ENCODE results near the gene RASA3.
"Not testable (repeated sequence)": the region's sequence is repeated elsewhere in the genome, so short reads cannot be mapped to it uniquely, and the experiment has no call there.

Gene RASA3

DNA sequence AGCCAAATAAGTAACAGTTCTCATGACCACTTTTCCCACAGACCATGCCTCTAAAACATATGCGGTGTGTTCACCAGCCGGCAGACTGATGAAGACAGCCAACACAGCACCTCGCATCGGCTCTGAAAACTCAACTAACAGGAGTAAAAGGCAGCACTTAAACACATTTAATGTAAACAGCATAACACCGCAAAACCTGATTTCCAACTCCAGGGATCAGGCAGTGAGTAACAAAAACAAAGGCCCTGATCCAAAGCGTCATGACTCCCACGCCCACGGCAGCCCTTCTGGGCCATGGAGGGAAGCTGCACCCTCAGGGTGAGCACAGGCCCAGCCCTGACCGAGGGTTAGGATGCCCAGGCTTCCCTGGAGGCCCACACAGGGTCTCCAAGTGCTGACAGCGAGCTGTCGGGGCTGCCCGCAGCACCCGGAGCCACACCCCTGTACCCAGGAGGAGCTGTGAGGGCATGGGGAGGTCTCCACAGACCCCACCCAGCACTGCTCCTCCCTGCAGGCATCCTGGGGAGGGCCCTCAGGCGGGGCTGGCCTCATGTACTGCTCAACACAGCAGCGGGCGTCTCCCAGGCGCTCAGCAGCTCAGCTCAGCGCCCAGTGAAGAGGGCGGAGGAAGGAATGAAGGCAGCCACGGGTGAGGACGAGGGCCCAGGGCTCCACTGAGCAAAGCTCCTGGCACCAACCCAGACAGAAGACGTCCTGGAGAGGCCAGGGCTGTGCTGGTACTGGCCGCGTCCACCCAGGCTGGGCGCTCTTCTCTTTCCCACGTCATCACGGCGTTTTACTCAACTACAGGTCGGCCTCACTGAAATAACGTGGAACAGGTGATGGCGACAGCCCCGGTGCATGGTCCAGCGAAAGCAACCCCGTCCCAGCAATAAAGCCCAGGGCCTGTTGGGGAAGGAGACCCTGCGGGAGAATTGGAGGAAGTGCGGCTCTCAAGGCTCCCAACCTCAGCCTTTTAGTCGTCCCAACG lies 53.7 kb downstream of the RASA3 start:
- H3K9ac ChIP-seq (ENCODE audit: low read length): no peak overlapping the region
- H3K27me3 ChIP-seq (ENCODE audit: control insufficient read depth, insufficient read depth, low read length): no peaks in the 10 kb centered on the region

DNA sequence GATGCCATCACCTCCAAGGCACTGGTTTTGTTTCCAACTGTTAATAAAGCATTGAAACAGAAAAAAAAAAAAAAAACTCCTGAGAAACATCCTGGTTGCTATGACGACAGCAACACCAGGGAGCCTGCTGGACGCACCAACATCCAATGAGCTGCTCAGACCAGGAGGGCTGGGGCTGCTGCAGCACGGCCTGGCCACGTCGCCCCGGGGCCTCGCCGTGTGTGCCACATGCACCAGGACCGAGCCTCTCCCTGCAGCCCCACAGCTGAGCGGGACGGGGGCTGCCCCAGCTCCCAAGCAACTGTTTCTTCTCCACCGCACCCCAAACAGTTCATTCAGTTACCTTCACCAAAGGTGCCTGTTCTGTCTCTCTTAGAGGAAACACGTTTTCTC lies 54.5 kb downstream of the RASA3 start:
- Histone ChIP-seq H3K9me3 (ENCODE audit: control insufficient read depth, low read depth, low read length) (no peaks in the 10 kb centered on the region), H3K27ac (ENCODE audit: low read length) (no peak overlapping the region), H3K9ac (ENCODE audit: low read length) (no peak overlapping the region), H3K36me3 (ENCODE audit: control insufficient read depth, low read depth, low read length) (no peaks in the 10 kb centered on the region), H3K27me3 (ENCODE audit: control insufficient read depth, insufficient read depth, low read length) (no peaks in the 10 kb centered on the region), H3K4me1 (ENCODE audit: control insufficient read depth, low read depth, low read length) (peaks cover 6% of the 10 kb centered on the region), H3K4me3 (ENCODE audit: low read length) (no peak overlapping the region)

More for the DNA sequence above, 53.7 kb downstream of the RASA3 start:
- no peak overlapping the region for H3K27ac ChIP-seq (ENCODE audit: low read length)
- no peaks in the 10 kb centered on the region for H3K36me3 ChIP-seq (ENCODE audit: control insufficient read depth, low read depth, low read length)
- no peaks in the 10 kb centered on the region for H3K9me3 ChIP-seq (ENCODE audit: control insufficient read depth, low read depth, low read length)
- H3K4me1 ChIP-seq (ENCODE audit: control insufficient read depth, low read depth, low read length): peaks cover 6% of the 10 kb centered on the region
- no peak overlapping the region for H3K4me3 ChIP-seq (ENCODE audit: low read length)

DNA sequence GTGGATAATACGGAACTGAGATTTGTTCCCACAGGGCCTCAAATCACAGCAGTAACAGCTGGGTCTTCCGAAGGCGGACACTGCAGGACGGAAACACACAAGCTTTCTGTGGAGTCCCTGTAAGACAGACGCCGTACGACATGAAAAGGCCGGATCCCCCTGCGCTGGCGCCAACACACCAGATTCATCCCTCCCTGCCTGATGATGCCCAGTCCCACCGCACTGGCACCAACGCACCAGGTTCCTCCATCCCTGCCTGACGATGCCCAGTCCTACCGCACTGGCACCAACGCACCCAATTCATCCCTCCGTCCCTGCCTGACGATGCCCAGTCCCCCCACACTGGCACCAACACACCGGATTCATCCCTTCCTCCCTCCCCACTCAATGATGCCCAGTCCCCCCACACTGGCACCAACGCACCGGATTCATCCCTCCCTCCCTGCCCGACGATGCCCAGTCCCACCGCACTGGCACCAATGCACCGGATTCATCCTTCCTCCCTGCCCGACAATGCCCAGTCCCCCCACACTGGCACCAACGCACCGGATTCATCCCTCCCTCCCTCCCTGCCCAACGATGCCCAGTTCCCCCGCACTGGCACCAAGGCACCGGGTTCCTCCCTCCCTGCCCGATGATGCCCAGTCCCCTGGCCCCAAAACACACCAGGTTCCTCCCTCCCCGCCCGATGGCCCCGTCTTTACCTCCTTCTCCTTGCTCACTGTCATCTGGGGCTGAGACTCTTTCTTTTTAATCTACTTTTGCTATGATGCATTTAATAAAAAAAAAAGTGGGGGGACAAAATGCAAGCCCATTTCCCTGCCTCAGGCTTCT lies 55.1 kb downstream of the RASA3 start:
- Histone ChIP-seq H3K27me3 (ENCODE audit: control insufficient read depth, insufficient read depth, low read length) (no peaks in the 10 kb centered on the region), H3K4me1 (ENCODE audit: control insufficient read depth, low read depth, low read length) (peaks cover 6% of the 10 kb centered on the region), H3K36me3 (ENCODE audit: control insufficient read depth, low read depth, low read length) (no peaks in the 10 kb centered on the region), H3K4me3 (ENCODE audit: low read length) (no peak overlapping the region), H3K9ac (ENCODE audit: low read length) (no peak overlapping the region), H3K27ac (ENCODE audit: low read length) (no peak overlapping the region), H3K9me3 (ENCODE audit: control insufficient read depth, low read depth, low read length) (no peaks in the 10 kb centered on the region)

DNA sequence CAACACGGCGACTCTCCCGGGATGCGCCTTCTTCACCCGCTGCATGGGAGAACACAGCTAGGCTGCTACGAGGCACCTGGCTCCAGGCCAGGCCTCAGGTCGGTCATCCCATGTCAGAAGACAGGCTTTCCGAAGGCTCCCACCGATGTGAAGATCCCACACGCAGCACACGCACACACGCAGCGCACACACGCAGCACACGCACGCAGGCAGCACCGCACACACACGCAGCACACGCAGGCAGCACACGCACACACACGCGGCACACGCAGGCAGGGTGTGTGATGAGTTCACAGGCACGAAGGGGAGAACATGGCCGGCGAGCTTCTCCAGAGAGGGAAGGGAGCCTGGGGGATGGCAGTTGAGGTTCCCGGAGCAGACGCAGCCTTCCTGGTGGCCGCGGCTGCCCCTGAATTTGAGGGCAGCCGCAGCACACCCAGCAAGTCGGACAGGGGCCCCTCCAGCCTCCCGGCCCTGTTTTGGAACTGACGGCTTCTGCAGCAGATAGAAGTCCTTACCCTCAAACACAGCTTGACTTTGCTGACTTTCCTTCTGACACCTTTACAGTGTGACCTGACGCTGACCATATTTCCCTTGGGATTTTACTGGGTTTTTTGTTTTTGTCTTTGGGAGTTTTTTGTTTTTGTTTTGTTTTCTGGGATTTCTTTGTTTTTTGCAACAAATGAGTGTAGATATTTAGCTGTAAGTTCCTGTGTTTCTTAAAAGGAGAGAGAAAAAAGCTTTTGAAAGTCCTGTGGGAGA lies 55.9 kb downstream of the RASA3 start:
- Histone ChIP-seq H3K36me3 (ENCODE audit: control insufficient read depth, low read depth, low read length) (no peaks in the 10 kb centered on the region), H3K4me3 (ENCODE audit: low read length) (no peak overlapping the region), H3K9ac (ENCODE audit: low read length) (no peak overlapping the region), H3K4me1 (ENCODE audit: control insufficient read depth, low read depth, low read length) (peaks cover 10% of the 10 kb centered on the region), H3K27me3 (ENCODE audit: control insufficient read depth, insufficient read depth, low read length) (no peaks in the 10 kb centered on the region), H3K27ac (ENCODE audit: low read length) (no peak overlapping the region), H3K9me3 (ENCODE audit: control insufficient read depth, low read depth, low read length) (no peaks in the 10 kb centered on the region)

DNA sequence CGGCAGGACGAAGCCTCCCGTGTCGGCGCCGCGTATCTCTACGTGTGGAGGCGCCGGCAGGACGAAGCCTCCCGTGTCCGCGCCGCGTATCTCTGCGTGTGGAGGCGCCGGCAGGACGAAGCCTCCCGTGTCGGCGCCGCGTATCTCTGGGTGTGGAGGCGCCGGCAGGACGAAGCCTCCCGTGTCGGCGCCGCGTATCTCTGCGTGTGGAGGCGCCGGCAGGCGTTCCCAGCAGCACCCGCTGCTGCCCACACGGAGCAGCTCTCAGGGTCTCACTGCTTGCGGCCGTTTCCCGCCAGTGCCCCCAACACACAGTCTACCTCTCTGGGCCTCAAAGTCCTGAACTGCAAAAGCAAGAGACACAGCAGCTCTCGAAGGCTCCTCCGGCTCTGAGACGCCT lies 56.6 kb downstream of the RASA3 start:
- not testable (repeated sequence) for H3K27me3 ChIP-seq (ENCODE audit: control insufficient read depth, insufficient read depth, low read length); H3K9ac ChIP-seq (ENCODE audit: low read length); H3K27ac ChIP-seq (ENCODE audit: low read length); H3K9me3 ChIP-seq (ENCODE audit: control insufficient read depth, low read depth, low read length); H3K36me3 ChIP-seq (ENCODE audit: control insufficient read depth, low read depth, low read length); H3K4me3 ChIP-seq (ENCODE audit: low read length)
- peaks cover 10% of the 10 kb centered on the region for H3K4me1 ChIP-seq (ENCODE audit: control insufficient read depth, low read depth, low read length)

DNA sequence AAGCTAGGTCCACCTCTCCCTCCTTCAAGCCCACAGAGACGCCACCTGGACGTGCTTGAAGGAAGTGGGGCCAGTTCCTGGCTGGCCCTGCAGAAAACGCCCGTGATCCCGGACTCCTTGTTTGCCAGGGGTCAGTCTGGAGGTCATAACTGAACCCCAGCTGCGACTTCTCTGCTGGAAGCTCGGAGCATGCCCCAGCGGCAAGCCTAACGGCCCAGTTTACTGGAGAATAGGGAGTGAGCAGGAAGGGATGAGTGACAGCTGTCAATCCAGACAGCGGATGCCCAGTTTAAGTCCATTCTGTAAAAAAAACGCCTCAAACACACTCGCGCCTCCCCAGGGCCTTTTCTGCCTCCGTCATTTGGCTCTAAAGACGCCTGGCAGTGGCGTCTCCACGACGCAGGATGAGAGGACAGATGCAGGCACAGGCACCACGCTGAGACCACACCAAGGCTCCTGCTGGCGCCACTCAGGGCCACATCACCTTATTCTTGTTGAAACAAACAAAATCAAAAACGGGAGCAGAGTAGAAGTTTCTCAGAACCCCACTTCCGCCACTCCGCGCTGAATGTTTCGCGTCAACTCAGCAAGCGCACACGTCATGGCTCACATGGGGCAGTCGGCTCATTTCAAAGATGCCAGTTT lies 57.6 kb downstream of the RASA3 start:
- no peak overlapping the region for H3K9ac ChIP-seq (ENCODE audit: low read length)
- H3K4me1 ChIP-seq (ENCODE audit: control insufficient read depth, low read depth, low read length): peaks cover 10% of the 10 kb centered on the region
- H3K27ac ChIP-seq (ENCODE audit: low read length): no peak overlapping the region
- no peaks in the 10 kb centered on the region for H3K36me3 ChIP-seq (ENCODE audit: control insufficient read depth, low read depth, low read length)
- H3K9me3 ChIP-seq (ENCODE audit: control insufficient read depth, low read depth, low read length): no peaks in the 10 kb centered on the region
- no peak overlapping the region for H3K4me3 ChIP-seq (ENCODE audit: low read length)
- H3K27me3 ChIP-seq (ENCODE audit: control insufficient read depth, insufficient read depth, low read length): no peaks in the 10 kb centered on the region

DNA sequence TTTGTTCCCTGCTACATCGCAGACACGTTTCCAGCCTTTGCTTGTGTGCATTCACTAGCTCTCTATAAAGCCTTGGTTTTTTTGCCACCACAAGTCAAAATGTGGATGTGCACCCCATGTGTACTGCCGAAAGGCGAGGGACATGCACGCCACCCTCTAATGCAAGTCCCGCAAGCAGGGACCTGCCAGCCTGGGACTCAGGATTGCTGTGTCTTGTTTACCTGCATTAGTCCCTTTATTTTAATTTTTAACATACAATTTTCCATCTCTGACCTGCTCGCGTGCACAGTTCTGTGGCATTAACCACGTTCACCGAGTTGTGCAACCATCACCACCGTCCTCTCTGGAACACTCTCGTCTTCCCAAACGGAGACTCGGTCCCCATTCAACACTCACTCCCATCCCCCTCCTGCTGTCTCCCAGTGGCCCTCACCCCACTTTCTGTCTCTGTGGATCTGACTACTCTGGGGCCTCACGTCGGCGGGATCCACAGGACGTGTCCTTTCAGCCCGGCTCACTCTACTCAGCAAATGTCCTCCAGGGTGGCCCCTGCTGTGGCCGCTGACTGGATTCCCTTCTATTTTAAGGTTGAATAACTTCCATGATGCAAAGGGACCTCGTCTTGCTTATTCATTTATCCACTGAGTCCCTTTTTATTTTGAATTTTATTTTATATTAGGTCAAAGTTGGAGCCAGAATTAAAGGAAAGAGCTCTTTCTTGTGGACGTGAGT lies 58.4 kb downstream of the RASA3 start:
- no peaks in the 10 kb centered on the region for H3K27me3 ChIP-seq (ENCODE audit: control insufficient read depth, insufficient read depth, low read length)
- no peak overlapping the region for H3K27ac ChIP-seq (ENCODE audit: low read length)
- H3K36me3 ChIP-seq (ENCODE audit: control insufficient read depth, low read depth, low read length): no peaks in the 10 kb centered on the region
- H3K9ac ChIP-seq (ENCODE audit: low read length): no peak overlapping the region
- no peak overlapping the region for H3K4me3 ChIP-seq (ENCODE audit: low read length)
- H3K9me3 ChIP-seq (ENCODE audit: control insufficient read depth, low read depth, low read length): no peaks in the 10 kb centered on the region
- H3K4me1 ChIP-seq (ENCODE audit: control insufficient read depth, low read depth, low read length): peaks cover 10% of the 10 kb centered on the region

DNA sequence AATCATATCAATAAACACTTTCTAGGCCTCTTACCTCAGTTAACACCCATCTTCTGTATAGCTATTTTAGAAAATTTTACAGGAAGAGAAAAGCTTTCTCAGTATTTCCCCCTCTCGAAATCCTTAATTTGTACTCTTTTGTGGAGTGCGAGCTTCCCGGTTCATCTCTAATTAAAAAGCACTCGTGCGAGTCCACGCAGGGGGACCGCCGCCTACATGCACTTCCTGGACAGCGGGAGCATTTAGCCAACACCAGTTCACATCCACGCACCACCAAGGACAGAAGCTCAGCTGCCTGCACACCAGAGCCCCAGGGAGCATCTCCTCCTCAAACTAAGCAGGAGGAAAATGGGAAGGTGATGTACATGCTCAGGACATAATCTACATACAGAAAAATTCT lies 60.0 kb downstream of the RASA3 start:
- Histone ChIP-seq H3K27ac (ENCODE audit: low read length) (no peak overlapping the region), H3K36me3 (ENCODE audit: control insufficient read depth, low read depth, low read length) (no peaks in the 10 kb centered on the region), H3K27me3 (ENCODE audit: control insufficient read depth, insufficient read depth, low read length) (no peaks in the 10 kb centered on the region), H3K9me3 (ENCODE audit: control insufficient read depth, low read depth, low read length) (no peaks in the 10 kb centered on the region), H3K4me1 (ENCODE audit: control insufficient read depth, low read depth, low read length) (peaks cover 4% of the 10 kb centered on the region), H3K9ac (ENCODE audit: low read length) (no peak overlapping the region), H3K4me3 (ENCODE audit: low read length) (no peak overlapping the region)

DNA sequence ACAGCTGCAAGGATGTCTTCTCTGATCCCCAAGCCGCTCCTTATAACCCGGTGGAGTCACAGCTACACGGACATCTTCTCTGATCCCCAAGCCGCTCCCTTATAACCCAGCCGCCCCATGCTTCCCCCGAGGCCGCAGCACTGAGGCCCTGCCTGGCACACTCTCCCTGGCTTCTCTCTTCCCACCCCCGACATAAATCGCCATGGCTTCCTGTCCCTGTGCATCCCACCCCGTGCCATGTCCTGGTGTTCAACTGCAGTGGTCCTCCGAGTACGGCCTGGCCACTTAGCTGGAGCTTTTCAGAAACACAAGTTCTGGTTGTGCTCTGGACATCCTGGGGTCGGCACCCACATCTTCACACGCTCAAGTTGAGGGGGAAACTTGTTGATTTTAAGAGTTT lies 60.4 kb downstream of the RASA3 start:
- Histone ChIP-seq H3K4me3 (ENCODE audit: low read length) (no peak overlapping the region), H3K9me3 (ENCODE audit: control insufficient read depth, low read depth, low read length) (no peaks in the 10 kb centered on the region), H3K27ac (ENCODE audit: low read length) (no peak overlapping the region), H3K9ac (ENCODE audit: low read length) (no peak overlapping the region), H3K36me3 (ENCODE audit: control insufficient read depth, low read depth, low read length) (no peaks in the 10 kb centered on the region), H3K4me1 (ENCODE audit: control insufficient read depth, low read depth, low read length) (peaks cover 4% of the 10 kb centered on the region), H3K27me3 (ENCODE audit: control insufficient read depth, insufficient read depth, low read length) (no peaks in the 10 kb centered on the region)

DNA sequence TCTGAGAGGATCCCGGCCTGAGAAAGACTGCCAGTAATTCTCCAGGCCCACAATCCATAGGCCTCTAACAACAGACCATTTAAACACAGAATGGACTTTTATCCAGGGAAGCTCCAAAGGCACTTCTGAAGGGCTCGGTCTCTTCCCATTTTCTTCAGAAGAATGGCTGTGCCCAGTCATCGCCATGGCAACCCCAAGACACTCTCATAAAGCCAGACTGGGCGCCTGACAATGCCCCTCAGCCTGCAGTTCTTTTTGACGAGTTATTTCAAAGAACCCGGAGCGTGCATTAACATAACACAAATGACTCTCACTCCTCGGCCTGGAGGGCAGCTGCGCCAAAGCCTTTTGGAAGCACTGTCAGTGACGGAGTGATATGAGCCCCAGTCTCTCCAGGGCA lies 61.0 kb downstream of the RASA3 start:
- H3K27me3 ChIP-seq (ENCODE audit: control insufficient read depth, insufficient read depth, low read length): no peaks in the 10 kb centered on the region
- H3K27ac ChIP-seq (ENCODE audit: low read length): no peak overlapping the region
- H3K36me3 ChIP-seq (ENCODE audit: control insufficient read depth, low read depth, low read length): no peaks in the 10 kb centered on the region
- H3K4me3 ChIP-seq (ENCODE audit: low read length): no peak overlapping the region
- H3K4me1 ChIP-seq (ENCODE audit: control insufficient read depth, low read depth, low read length): peaks cover 4% of the 10 kb centered on the region
- no peak overlapping the region for H3K9ac ChIP-seq (ENCODE audit: low read length)
- no peaks in the 10 kb centered on the region for H3K9me3 ChIP-seq (ENCODE audit: control insufficient read depth, low read depth, low read length)
